GM10266 (cell line): ENCODE results near the gene SBK2.
A peak's percentile ranks its signal among the peaks of the same experiment; 100 is the strongest.

Experiments used
- DNase-seq: peaks from one replicate; pipeline ENCODE4 v3.0.0; 2012; ENCODE audit errors: extremely low spot score
- TF ChIP-seq, protein P1 (sequence below): IDR thresholded peaks from 2 replicates; pipeline ENCODE4 v1.5.1; 2012; ENCODE audit warnings: mild to moderate bottlenecking, low read depth; ENCODE audit not compliant: control insufficient read depth, insufficient read depth; ENCODE audit errors: missing control alignments

The SBK2 gene

DNA sequence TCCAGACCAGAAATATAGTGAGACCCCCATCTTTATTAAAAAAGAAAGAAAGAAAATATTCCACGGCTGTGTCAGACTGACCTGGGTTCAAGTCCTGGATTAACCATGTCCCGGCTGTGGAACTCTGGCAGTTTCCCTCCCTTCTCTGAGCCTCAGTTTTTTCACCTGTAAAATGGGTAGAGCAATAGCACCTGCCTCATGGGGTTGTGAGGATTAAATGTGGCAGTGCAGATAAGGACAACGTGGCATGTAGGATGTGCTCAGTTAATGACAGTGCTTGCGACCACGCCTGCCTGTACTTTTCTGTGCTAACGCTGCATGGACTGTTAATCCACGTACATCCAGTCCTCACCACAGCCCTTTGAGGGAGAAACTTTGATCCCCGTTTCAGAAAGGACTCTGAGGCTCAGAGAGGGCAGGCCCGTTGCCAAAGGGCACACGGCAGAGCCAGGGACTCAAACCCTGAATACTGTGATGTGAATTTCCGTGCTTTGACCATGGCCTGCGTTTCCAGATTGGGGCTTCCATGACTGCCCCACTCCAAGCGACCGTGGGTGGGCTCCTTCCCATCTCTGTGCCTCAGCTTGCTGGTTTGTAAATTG is 16.1 kb downstream of the SBK2 start:
- DNase-seq: no peak
- TF ChIP-seq, protein P1, sequence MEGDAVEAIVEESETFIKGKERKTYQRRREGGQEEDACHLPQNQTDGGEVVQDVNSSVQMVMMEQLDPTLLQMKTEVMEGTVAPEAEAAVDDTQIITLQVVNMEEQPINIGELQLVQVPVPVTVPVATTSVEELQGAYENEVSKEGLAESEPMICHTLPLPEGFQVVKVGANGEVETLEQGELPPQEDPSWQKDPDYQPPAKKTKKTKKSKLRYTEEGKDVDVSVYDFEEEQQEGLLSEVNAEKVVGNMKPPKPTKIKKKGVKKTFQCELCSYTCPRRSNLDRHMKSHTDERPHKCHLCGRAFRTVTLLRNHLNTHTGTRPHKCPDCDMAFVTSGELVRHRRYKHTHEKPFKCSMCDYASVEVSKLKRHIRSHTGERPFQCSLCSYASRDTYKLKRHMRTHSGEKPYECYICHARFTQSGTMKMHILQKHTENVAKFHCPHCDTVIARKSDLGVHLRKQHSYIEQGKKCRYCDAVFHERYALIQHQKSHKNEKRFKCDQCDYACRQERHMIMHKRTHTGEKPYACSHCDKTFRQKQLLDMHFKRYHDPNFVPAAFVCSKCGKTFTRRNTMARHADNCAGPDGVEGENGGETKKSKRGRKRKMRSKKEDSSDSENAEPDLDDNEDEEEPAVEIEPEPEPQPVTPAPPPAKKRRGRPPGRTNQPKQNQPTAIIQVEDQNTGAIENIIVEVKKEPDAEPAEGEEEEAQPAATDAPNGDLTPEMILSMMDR: no peak

DNA sequence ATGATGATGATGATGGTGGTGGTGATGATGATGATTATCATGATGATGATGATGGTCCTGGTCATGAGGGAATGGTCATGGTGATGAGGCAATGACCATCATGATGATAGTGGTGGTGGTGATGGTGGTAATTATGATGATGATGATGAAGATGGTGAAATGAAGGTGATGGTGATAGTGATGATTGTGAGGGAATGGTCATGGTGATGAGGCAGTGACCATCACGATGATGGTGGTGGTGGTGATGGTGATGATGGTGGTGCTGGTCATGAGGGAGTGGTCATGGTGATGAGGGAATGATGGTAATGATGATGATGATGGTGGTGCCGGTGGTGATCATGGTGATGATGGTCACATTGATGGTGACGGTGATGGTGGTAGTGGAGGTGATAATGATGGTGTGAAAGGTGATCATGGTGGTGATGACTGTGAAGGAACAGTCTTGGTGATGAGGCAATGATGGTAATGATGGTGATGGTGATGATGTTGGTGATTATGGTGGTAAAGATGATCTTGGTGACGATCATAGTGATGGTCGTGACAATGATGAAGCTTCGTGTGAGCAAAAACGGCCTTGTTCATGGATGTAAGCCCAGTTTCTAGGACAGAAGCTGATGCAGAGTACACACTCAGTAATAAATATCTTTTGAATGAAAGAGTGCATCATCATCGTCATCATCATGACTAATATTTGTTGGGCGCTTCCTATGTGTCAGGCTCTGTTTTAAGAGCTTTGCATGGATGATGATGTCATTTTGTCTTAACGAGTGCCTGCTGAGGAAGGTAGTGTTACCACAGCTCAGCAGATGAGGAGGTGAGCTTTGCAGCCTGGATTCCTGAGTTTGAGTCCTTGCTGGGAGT is 17.3 kb downstream of the SBK2 start:
- TF ChIP-seq, protein P1: no peak
- DNase-seq: no peak

DNA sequence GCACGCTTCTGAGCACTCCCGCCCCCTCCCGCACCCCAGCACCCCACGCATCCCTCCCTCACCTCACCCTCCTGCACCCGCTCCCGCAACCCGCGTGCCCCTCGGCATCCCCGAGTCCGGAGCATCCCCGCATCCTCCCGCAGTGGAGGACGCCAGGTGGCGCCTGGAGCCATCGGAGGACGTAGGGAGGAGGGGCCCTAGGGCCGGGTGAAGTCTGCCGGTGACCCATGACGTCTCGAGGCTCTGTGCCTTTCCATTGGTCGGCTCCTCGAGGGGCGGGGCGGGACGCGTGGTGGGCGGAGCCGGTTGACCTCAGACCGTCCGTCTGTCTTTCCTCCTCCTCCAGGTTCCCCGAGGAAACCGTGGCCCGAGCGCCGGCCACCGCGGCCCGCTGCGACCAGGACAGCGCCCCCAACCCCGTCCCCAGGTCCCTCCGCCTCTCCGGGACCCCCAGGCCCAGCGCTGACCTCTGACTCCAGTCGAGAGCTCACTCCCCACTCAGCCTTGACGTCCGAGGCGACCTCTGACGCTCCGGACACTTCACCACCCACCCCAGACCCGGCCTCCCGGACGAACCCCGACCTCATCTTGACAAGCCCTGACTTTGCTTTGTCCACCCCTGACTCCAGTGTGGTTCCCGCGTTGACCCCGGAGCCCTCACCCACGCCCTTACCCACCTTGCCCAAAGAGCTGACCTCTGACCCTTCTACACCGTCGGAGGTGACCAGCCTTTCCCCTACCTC is 19.9 kb downstream of the SBK2 start:
- DNase-seq: peak; percentile 100

DNA sequence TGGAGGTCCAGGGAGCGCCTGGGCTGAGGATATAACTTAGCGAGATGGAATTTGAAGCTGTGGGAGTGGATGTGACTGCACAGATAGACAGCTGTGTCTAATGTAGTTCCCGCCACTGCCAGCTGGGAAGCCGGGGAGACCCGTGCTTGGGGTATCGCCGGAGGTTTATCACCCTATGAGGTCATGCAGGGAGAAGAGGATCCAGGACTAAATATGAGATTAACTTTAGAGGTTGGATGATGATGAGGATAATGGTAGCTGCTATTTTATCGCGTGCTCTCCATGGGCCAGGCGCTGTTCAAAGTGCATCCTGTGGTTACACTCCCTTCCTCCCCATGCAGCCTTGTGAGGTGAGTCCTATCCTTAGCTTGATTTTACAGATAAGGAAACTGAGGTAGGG is 28.8 kb downstream of the SBK2 start:
- DNase-seq: no peak
- TF ChIP-seq, protein P1: no peak

More for the DNA sequence above, 19.9 kb downstream of the SBK2 start:
- TF ChIP-seq, protein P1: peak; percentile 95

DNA sequence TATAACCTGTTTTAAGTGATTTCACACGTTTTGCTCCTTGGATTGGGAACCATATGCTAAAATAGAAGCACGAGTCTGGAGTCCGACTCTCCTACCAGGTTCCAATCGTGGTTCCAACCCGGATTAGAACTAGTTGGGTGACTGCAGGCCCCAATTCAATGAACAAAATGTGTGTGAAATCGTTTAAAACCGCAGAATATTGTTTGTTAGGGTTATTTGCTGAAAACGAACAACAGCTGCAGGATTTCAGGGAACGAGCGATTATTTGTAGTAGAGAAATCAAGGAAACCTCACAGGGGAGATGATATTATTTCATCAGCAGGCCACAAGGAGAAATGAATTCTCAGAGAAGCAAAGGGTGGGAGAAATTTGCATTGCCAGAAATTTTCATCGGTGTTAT is 32.0 kb downstream of the SBK2 start:
- TF ChIP-seq, protein P1: no peak
- DNase-seq: no peak

DNA sequence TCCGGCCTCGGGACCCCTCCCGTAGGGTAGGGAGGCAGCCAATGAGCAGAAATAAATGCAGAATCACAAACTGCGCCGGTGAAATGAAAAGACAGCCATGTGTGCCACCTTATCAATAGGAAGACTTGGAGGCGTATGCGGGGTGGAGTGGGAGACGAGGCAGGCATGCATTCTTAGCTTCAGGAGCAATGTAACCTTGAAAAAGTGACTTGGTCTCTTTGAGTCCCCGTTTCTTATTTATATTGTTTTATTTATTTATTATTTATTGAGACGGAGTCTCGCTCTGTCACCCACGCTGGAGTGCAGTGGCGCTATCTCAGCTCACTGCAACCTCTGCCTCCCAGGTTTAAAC is 32.7 kb downstream of the SBK2 start:
- TF ChIP-seq, protein P1: no peak
- no peak for DNase-seq
